Stimulated activated naive CD4-positive, alpha-beta T cell (primary cell): ENCODE measurements around the gene TPBG.

Source experiments
- DNase-seq, 6 experiments: peaks; one replicate each; lab custom pipeline; 2025; lab: John Stamatoyannopoulos, UW

Gene TPBG, protein sequence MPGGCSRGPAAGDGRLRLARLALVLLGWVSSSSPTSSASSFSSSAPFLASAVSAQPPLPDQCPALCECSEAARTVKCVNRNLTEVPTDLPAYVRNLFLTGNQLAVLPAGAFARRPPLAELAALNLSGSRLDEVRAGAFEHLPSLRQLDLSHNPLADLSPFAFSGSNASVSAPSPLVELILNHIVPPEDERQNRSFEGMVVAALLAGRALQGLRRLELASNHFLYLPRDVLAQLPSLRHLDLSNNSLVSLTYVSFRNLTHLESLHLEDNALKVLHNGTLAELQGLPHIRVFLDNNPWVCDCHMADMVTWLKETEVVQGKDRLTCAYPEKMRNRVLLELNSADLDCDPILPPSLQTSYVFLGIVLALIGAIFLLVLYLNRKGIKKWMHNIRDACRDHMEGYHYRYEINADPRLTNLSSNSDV

DNA sequence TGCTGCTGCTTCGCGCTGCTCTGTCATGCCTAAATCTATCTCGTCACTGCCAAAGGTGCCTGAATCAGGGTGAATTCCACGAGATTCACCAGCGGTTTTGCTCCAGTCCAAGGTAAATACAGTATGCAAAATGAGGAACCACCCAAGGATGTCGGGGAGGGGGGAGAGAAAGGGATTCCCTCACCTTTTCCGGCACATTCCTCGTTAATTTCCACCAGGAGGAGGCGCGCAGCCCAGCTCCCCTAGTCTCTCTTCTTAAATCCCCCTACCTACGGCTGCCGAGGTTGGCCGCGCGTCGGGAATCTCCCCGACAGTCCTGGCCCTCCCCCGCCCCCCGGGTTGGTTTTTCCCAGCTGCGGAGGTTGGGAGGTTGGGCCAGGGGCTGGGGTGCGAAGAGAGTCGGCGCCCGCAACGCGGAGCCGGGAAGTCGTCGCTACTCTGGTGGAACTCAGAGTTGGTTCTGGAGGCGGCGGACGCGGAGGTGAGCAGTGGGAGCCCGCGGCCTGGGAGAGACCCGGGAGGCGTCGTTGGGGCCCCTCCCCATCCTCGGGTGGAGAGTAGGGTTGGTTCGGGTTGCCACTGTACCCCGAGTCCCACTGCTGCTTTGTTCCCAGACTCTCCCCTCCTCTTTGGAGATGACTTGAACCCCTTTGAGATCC, at the start of gene TPBG:
Gene TPBG, plus strand, starts transcription at position 390 of the 659 bp plus-strand sequence. CDS start 1,145 bp downstream, outside the sequence.
- DNase-seq = no peak

DNA sequence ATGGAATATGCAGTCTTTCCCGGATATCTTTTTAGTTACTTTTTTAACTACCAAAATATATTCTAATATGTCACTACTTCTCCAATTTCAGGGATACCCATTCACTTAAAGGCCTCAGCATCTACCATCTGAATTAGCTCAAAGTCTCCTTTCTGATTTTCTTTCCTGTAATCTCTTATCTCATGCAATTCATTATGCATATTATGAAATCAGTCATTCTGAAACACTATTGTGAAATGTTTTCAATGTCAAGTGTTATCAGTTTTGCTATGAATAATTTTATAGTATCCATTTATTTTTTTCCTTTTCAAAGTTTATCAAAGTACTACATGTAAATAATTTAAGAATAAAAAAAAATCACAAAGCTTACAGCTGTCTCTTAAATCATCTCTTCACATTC, 41.2 kb upstream of the TPBG start:
- no peak for DNase-seq

DNA sequence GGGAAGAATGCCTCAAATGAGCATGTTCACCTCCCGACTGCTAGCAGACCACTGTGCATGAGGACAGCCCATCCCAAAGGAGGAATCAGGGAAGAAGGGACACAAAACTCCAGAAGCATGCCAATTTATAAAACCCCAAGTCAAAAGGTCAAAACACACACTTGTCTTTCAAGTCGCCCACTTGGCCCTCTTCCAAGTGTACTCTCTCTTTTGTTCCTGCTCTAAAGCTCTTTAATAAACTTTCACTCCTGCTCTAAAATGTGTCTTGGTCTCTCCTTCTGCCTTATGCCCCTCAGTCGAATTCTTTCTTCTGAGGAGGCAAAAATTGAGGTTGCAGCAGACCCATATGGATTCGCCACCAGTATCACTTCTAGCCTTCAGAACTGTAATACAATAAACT, 33.9 kb upstream of the TPBG start:
- no peak for DNase-seq

DNA sequence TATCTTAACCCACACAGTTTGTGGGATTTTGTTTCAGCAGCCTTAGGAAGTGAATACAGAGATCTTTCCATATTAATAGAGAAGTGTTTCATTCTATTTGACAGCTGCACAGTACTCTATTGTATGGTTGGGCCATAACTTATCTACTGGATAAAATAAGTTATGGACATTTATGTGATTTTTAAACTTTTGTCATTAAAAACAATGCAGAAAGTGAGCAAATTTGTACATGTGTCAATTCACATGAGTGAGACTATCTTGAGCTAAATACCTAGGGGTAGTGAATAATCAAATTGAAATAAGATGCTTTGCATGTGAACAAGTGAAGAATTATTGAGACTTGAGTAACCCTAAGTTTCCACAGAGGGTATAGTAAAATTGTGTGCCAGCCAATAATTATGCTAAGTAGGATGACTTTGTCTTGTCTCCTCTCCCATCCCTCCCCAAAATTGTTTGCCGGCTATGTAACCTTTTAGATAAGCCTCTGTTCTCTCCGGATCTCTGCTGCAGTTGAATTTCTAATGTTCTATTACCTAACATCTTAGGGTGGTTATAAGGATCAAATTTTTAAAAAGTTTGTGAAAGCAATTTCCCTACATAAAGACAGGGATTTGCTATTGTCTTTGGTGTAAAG, 33.3 kb upstream of the TPBG start:
- no peak for DNase-seq

DNA sequence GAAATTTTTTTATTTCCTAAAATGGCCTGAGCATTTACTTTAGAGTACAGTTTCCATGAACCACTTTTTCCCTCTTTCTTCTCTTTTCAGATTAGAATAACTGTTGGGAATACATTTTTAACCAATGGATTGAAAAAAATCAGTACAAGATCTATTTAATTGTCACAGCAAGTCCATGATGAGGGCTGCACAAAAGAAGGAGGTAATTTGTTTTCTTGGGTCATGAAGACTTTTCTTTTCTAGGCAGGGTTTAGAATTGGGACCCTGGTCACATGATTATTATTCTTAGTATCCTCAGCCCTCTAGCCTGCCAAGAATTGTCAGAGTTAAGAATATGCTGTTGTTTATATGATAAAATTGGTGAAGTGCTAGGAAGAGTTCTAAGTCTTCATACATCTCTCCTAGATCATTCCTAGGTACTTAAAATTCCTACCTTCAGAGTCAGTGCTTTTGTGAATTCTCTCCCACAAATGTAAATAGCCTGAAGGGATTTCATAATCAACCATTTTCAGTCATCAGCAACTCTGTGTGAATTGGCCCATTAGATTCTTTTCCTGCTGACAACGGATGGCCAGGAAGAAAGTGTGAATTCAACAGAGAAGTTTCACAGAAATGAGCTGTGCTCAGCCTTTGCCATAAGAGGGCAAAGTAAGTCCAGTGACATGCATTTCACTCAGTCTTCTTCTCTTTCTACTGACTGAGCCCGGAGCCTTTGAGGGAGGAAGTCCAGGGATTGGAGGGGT, 32.4 kb upstream of the TPBG start:
- no peak for DNase-seq

DNA sequence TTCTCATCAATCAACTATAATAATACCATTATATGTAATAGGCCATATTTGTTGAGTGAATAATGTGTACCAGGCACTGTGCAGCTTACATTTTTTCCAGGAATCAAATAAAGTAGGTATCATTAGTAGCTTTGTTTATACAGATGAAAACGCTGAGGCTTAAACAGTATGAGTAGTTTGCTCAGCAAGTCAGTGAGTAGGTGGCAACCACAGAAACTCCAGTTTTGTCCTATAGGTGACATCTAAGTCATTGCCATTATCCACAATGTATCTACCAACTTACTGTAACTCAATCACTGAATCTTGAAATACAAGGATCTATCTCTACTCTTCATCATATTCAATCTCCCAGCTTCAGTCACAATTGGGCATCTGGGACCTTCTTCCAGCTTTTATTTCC, 29.8 kb upstream of the TPBG start:
- no peak for DNase-seq

DNA sequence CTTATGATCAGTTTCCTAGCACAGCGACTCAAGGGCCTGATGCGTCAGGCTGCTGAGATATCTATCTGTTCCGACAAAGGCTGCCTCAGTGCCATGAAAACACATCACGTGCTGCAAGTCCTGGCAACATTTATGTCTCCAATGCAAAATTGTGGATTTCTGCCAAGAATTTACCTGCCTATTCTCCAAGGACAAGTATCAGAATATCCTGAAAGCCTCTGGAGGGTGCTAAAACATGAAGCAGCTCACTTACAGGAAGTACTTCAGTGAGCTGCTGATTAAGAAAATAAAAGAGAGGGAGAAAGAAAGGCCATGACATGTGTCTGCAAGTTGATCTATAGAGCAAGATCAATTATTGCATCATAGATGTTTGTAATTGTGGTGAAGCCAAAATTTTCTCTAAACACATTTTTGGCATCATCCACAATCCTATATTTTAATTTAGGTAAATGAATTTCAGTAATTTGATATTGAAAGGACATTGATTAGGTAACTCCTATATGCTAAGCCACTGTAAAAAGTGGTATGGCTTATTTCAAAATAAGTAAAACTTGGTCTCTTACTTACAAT, 25.8 kb upstream of the TPBG start:
- no peak for DNase-seq

DNA sequence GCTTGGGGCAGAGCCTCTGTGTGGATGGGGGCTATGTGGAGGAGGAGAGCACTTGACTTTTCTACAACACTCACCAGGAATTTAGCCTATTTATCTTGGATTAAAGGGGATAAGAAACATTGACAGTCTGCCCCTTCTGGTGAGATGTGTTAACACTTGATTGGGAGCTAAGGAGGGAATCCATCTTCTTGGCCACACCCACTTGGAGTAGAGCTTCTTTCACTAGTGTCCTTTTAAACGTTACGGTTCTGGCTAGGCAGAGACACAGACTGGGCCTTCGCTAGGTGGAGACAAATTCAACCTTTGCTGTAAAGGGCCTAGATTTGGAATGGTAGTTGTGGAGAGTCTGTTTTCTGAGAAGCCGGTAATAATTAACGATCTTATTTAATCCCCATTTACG, 15.5 kb upstream of the TPBG start:
- DNase-seq = no peak

DNA sequence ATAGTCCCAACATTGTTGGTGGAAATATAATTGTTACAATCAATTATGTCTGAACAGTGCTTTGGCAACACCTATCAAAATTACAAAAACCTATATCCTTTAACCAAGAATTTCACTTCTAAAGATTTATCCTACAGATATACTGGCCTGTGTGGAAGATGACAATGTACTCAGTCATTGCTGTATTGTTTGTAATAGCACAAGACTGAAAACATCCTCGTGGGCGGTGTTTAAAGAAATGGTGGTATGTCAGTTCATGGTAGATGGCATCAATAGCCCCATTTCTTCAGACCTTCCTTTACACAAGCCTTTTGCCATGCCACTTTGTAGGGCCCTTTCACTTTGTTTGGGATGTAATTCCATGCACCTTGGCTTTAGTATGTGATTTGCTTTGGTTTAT, 9.8 kb upstream of the TPBG start:
- DNase-seq = no peak

DNA sequence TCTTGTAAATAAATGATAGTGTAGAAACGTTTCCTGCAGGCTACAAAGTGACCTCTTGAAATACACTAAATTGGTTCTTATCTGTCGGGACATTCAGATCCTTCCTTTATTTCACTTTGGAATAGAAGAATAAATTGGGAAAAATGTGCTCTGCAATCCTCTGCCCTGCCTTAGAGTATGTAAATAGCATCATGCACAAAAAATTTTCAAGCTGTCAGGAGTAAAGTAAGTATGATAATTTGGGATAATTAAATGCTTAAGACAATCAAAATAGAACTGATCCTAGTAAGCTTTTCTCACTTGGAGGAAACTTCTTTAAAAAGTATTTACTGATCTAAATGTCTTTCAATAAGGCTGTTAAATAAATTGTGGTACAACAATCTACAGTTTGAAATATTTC, 3.1 kb upstream of the TPBG start:
- no peak for DNase-seq

DNA sequence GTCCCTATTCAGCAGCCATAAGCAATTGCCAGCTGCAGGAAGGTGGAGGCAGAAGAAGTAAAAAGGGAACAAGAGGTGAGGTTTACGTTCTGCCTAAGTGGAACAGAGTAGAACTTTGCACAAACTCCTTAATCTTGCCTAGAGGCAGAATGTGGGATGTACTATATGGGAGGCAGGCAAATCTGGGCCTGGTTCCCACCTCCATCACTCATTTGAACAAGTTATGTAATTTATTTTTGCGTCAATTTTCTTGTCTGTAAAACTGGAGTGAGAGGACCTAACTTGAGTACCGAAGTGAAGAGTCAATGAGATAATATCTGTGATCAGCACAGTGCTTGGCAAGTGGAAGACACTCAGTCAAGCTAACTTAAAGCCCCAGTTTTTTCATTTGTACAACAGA, 2.0 kb upstream of the TPBG start:
- no peak for DNase-seq

DNA sequence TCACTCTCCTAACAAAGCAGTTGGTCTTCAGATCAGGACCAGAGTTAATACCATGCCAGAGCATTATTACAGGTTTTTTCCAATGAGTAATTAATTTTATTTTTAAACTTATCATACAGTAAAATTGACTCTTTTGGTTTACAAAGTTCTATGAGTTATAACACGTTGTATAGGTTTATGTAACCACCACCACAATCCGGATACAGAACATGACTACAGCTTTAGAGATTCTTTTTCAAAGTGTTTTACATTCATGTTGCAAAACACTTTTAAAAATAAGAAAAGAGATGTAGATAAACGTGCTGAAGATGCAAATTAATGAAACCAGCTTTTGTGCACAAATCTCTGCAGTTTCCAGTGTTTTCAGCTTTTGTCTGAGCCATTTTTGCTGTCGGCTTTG, 1.5 kb upstream of the TPBG start:
- no peak for DNase-seq

DNA sequence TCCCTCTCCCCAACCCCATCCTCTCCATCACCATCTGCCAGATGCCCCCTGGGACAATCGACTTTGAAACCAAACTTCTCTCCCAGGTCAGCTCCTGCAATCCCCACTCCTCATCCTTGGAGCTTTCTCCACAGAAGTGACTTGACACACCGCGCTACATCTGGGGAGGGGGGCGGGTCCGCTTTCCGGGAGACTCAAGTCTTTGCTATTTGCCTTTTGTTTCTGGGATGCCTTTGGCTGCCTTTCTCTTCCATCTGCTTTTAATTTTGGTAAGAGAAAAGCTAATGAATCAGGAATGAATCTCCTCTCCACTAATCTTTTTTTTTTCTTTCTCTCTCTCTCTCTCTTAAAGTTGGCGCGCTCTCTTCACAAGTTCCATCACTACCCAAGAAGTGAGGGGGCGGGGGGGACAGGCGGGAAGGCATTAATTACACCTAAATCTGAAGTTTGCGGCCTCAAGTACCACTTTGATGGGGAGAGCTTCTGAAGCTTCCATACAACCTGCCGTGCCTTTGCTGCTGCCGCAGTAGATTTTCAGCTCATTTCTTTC, 664 bp upstream of the TPBG start:
- no peak for DNase-seq

DNA sequence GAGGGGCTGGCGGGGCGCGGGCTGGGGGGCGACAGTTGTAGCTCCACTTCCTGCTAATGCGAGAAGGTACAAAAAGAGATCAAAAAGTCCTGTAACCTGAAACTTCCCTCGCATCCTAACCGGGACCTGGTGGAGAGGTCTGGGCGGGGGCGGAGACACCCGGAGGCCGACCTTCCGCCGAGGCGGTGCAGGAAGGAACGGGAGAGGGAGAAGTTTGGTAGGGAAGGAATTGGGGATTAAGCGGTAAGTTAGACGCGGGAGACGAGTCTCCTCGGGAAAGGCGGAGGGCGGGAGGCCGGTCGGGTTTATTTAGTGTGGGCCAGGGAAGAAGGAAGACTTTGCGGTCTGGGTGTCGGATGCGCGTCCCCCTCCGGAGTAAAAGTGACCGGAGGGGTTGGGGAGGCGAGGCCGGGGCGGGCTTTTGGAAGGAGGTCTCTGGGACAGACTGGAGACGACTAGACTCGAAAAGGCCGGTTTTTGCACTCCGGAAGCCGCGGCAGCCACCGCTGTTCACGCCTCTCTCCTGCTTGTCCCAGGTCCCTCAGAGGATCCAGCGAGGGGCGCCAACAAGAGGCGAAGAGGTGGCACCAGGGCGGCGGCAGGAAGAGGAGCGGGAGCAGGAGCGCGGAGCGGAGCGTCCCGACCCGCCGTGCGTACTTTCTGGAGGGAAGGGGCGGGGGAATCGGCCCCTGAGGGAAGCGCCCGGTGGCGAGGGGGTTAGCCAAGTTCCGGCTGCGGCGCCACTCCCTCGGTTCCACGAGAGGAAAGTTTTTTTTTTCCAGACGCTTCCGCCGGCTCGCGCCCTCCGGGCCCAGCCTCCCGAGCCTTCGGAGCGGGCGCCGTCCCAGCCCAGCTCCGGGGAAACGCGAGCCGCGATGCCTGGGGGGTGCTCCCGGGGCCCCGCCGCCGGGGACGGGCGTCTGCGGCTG, 734 bp downstream of the TPBG start:
- DNase-seq = no peak

DNA sequence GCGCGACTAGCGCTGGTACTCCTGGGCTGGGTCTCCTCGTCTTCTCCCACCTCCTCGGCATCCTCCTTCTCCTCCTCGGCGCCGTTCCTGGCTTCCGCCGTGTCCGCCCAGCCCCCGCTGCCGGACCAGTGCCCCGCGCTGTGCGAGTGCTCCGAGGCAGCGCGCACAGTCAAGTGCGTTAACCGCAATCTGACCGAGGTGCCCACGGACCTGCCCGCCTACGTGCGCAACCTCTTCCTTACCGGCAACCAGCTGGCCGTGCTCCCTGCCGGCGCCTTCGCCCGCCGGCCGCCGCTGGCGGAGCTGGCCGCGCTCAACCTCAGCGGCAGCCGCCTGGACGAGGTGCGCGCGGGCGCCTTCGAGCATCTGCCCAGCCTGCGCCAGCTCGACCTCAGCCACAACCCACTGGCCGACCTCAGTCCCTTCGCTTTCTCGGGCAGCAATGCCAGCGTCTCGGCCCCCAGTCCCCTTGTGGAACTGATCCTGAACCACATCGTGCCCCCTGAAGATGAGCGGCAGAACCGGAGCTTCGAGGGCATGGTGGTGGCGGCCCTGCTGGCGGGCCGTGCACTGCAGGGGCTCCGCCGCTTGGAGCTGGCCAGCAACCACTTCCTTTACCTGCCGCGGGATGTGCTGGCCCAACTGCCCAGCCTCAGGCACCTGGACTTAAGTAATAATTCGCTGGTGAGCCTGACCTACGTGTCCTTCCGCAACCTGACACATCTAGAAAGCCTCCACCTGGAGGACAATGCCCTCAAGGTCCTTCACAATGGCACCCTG, 1.6 kb downstream of the TPBG start:
- DNase-seq = no peak

DNA sequence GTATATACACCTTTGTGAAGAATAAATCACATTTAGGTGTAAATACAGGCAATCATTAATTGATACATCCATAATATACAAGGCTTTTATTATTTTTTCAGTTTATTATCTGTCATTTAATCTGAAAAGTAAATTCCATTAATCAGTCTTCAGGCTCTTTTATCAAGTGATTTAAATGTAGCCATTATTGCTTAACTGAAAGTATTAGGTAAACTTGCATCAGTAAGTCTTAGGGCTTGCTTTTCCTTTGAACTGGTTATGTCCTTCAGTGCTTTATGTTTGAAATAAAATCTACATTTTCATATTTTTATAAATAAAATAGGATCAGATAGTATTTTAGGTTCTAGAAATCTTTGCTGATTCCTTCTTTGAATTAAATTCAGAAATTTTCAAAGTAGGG, 4.1 kb downstream of the TPBG start:
- DNase-seq = no peak

DNA sequence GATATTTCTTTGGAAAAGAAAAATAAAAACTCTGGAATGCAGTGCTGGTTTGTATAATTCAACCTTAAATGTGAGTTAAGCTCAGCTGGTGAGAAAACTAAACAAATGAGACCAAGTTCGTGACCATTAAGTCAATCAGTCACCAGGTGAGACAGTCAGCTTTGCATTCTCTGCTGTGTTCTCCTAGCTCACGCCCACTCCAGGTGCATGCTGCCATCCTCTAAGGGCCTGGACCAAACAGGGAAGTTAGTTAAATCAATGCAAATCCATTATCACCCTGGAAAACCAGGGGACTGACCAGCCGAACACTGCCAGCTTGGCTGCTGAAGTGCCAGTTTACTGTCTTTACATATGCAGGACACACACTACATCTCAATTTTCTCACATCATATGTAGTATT, 7.2 kb downstream of the TPBG start:
- no peak for DNase-seq

DNA sequence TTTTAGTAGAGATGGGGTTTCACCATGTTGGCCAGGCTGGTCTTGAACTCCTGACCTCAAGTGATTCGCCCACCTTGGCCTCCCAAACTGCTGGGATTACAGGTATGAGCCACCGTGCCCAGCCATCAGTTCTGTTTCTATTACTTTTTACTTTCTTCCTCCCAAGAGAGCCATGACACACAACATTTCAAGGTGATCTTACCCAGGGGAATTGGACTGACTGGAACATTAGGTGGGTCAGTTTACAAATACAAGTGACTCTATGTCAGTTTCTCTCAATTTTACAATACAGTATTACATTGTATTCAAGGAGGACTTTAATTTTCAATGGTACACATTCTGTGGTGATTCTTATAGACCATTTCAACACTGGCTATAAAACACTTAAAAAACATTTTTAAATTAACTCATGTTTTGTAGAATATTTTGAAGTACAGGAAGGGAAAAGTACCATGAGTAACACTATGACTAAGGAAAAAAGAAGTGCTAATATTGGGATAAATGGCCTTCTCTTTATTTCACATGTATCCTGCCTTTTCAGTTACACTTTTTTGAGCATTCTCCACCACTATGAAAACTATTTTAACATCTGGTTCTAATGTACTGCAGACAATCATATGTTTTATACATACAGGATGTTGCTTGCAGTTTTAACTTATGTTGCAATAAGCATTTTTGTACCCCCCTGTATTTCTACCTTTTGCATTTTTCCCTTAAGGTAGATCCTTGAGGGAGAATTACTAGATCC, 8.4 kb downstream of the TPBG start:
- DNase-seq = no peak

DNA sequence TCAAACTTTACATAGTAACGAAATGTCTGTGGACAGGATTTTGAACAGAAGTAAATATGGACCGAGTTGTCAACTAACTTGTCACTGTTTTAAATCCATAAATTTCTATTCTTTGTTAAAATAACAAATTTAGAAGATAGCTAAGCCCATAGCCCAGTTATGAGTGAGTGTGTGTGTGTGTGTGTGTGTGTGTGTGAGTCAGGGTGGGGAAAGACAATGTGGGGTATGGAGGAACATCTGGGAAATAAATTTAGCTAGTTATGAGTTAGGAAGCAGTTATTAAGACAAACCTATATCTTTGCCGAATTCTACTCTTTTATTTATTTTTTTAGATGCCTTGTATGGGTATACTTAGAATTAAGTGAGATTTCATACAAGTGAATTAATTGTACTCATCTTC, 9.0 kb downstream of the TPBG start:
- no peak for DNase-seq
